ENCODE data around the gene TRIM63. TPM values are rescaled to one million over a fixed set of nuclear protein-coding genes. Genes with fewer than 3 reads are reported as not detected.

TRIM63 gene
- total and polyA plus RNA-seq, 2 of the 13 experiments (the other 11 are each of a cell fraction or from before 2014, with no cell fraction given): not detected

DNA sequence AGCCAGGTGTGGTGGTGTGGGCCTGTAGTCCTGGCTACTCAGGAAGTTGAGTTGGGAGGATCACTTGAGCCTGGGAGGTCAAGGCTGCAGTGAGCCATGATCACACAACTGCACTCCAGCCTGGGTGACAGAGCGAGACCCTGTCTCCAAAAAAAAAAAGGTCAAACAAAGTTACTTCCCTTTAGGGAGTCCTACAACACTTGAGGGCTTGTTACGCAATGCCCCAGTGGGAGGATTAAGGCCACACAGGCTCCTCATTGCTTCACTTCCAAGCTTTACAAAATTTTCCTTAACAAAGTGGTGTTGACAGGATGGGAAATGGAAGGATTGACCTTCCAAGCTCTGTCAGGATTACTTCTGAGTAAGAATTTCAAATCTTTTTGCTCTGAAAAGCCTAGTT lies 52.1 kb downstream of the TRIM63 start (continued):
- no peak for TF ChIP-seq NR2F2 (IDR thresholded peaks at IDR 0.05; ENCODE audit: borderline replicate concordance, low read depth)
- no peak for TF ChIP-seq MTF1 (CRISPR knock-in tag; IDR thresholded peaks at IDR 0.05)
- TF ChIP-seq ZNF441 (CRISPR knock-in tag; IDR thresholded peaks at IDR 0.05; ENCODE audit: borderline replicate concordance): no peak
- TF ChIP-seq, protein P1, sequence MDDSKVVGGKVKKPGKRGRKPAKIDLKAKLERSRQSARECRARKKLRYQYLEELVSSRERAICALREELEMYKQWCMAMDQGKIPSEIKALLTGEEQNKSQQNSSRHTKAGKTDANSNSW (CRISPR knock-in tag; IDR thresholded peaks at IDR 0.05; ENCODE audit: borderline replicate concordance): no peak
- TF ChIP-seq ZNF547 (CRISPR knock-in tag; IDR thresholded peaks at IDR 0.05): no peak
- TF ChIP-seq PAF1 (CRISPR knock-in tag; IDR thresholded peaks at IDR 0.05): no peak
- TF ChIP-seq, protein P2, sequence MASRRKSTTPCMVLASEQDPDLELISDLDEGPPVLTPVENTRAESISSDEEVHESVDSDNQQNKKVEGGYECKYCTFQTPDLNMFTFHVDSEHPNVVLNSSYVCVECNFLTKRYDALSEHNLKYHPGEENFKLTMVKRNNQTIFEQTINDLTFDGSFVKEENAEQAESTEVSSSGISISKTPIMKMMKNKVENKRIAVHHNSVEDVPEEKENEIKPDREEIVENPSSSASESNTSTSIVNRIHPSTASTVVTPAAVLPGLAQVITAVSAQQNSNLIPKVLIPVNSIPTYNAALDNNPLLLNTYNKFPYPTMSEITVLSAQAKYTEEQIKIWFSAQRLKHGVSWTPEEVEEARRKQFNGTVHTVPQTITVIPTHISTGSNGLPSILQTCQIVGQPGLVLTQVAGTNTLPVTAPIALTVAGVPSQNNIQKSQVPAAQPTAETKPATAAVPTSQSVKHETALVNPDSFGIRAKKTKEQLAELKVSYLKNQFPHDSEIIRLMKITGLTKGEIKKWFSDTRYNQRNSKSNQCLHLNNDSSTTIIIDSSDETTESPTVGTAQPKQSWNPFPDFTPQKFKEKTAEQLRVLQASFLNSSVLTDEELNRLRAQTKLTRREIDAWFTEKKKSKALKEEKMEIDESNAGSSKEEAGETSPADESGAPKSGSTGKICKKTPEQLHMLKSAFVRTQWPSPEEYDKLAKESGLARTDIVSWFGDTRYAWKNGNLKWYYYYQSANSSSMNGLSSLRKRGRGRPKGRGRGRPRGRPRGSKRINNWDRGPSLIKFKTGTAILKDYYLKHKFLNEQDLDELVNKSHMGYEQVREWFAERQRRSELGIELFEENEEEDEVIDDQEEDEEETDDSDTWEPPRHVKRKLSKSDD (CRISPR knock-in tag; IDR thresholded peaks at IDR 0.05; ENCODE audit: low read depth): no peak
- no peak for TF ChIP-seq FIP1L1 (IDR thresholded peaks at IDR 0.05; ENCODE audit: borderline replicate concordance, insufficient read depth, low read depth, low read length)
- TF ChIP-seq CCAR2 (optimal IDR thresholded peaks at IDR 0.05; ENCODE audit: low read depth, low read length): no peak
- no peak for TF ChIP-seq TCF7L2 (IDR thresholded peaks at IDR 0.05; ENCODE audit: low read depth, low read length)
- no peak for TF ChIP-seq ZNF468 (CRISPR knock-in tag; IDR thresholded peaks at IDR 0.05)
- TF ChIP-seq FOXA1 (IDR thresholded peaks at IDR 0.05): no peak
- 0 out of 2 replicates have a peak, but pooled peaks have one; percentile 7 for TF ChIP-seq FOXA1 (CRISPR knock-in tag; IDR thresholded peaks at IDR 0.05)
- TF ChIP-seq, protein P3, sequence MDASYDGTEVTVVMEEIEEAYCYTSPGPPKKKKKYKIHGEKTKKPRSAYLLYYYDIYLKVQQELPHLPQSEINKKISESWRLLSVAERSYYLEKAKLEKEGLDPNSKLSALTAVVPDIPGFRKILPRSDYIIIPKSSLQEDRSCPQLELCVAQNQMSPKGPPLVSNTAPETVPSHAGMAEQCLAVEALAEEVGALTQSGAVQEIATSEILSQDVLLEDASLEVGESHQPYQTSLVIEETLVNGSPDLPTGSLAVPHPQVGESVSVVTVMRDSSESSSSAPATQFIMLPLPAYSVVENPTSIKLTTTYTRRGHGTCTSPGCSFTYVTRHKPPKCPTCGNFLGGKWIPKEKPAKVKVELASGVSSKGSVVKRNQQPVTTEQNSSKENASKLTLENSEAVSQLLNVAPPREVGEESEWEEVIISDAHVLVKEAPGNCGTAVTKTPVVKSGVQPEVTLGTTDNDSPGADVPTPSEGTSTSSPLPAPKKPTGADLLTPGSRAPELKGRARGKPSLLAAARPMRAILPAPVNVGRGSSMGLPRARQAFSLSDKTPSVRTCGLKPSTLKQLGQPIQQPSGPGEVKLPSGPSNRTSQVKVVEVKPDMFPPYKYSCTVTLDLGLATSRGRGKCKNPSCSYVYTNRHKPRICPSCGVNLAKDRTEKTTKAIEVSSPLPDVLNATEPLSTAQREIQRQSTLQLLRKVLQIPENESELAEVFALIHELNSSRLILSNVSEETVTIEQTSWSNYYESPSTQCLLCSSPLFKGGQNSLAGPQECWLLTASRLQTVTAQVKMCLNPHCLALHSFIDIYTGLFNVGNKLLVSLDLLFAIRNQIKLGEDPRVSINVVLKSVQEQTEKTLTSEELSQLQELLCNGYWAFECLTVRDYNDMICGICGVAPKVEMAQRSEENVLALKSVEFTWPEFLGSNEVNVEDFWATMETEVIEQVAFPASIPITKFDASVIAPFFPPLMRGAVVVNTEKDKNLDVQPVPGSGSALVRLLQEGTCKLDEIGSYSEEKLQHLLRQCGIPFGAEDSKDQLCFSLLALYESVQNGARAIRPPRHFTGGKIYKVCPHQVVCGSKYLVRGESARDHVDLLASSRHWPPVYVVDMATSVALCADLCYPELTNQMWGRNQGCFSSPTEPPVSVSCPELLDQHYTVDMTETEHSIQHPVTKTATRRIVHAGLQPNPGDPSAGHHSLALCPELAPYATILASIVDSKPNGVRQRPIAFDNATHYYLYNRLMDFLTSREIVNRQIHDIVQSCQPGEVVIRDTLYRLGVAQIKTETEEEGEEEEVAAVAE (CRISPR knock-in tag; IDR thresholded peaks at IDR 0.05; ENCODE audit: borderline replicate concordance): no peak
- TF ChIP-seq TEAD3 (CRISPR knock-in tag; optimal IDR thresholded peaks at IDR 0.05; ENCODE audit: borderline replicate concordance): no peak
- no peak for TF ChIP-seq ZFP90 (CRISPR knock-in tag; IDR thresholded peaks at IDR 0.05; ENCODE audit: borderline replicate concordance)
- TF ChIP-seq ZNF235 (CRISPR knock-in tag; IDR thresholded peaks at IDR 0.05; ENCODE audit: borderline replicate concordance): no peak
- TF ChIP-seq ZNF572 (CRISPR knock-in tag; IDR thresholded peaks at IDR 0.05): no peak
- no peak for TF ChIP-seq ZNF296 (CRISPR knock-in tag; conservative IDR thresholded peaks at IDR 0.05)
- TF ChIP-seq JUN (CRISPR knock-in tag; IDR thresholded peaks at IDR 0.05): no peak
- TF ChIP-seq DNMT3B (CRISPR knock-in tag; conservative IDR thresholded peaks at IDR 0.05): no peak
- TF ChIP-seq ZSCAN22 (CRISPR knock-in tag; IDR thresholded peaks at IDR 0.05): no peak
- TF ChIP-seq IKZF4 (CRISPR knock-in tag; IDR thresholded peaks at IDR 0.05; ENCODE audit: borderline replicate concordance, low read depth, not compliant biosample characterization): no peak
- TF ChIP-seq PAX8 (CRISPR knock-in tag; IDR thresholded peaks at IDR 0.05; ENCODE audit: borderline replicate concordance): no peak
- no peak for TF ChIP-seq TARDBP (CRISPR knock-in tag; IDR thresholded peaks at IDR 0.05)
- peak; percentile 82 for TF ChIP-seq ZNF460 (CRISPR knock-in tag; IDR thresholded peaks at IDR 0.05; ENCODE audit: borderline replicate concordance)
